Liver (tissue), 9 donors: Measurements from ENCODE around the gene AMZ1. TPM values are rescaled to one million over a fixed set of nuclear protein-coding genes. Genes with fewer than 3 reads are reported as not detected.

Source experiments
- DNase-seq: peaks from one replicate; pipeline ENCODE4 v3.0.0-alpha.2; 2017; ENCODE audit warnings: low spot score
- H3K27ac ChIP-seq, 2 donors: one replicate each; pipeline ENCODE4 v1.7.0; 2013; ENCODE audit warnings: inconsistent platforms in 2 of 2, low read length in 2 of 2, control low read depth in 1 of 2, low read depth in 1 of 2, mild to moderate bottlenecking in 1 of 2
- H3K27me3 ChIP-seq, 4 donors: one replicate each; pipeline versions ENCODE4 v1.6.1 to v1.7.0; 2013; ENCODE audit warnings: low read length in 3 of 4, inconsistent platforms in 1 of 4, mild to moderate bottlenecking in 1 of 4, moderate library complexity in 1 of 4; ENCODE audit not compliant: control insufficient read depth in 4 of 4, insufficient read depth in 4 of 4
- H3K36me3 ChIP-seq, 4 donors: one replicate each; pipeline versions ENCODE4 v1.6.1 to v1.7.0; 2013; ENCODE audit warnings: low read length in 3 of 4, mild to moderate bottlenecking in 3 of 4, low read depth in 1 of 4, moderate library complexity in 1 of 4; ENCODE audit not compliant: control insufficient read depth in 4 of 4, insufficient read depth in 3 of 4
- H3K4me1 ChIP-seq, 4 donors: one replicate each; pipeline versions ENCODE4 v1.6.1 to v1.7.0; 2013; ENCODE audit warnings: low read length in 3 of 4, mild to moderate bottlenecking in 3 of 4, moderate library complexity in 1 of 4; ENCODE audit not compliant: control insufficient read depth in 4 of 4, insufficient read depth in 4 of 4
- H3K4me3 ChIP-seq, 3 donors: one replicate each; pipeline versions ENCODE4 v1.6.1 to v1.7.0; 2013; ENCODE audit warnings: low read length in 3 of 3, control low read depth in 1 of 3, low read depth in 1 of 3, mild to moderate bottlenecking in 1 of 3
- H3K9ac ChIP-seq, 2 donors: one replicate each; pipeline ENCODE4 v1.7.0; 2013; ENCODE audit warnings: low read length in 2 of 2, mild to moderate bottlenecking in 2 of 2, moderate library complexity in 2 of 2, control low read depth in 1 of 2, low read depth in 1 of 2
- H3K9me3 ChIP-seq, 4 donors: one replicate each; pipeline versions ENCODE4 v1.6.1 to v1.7.0; 2013; ENCODE audit warnings: low read length in 3 of 4; ENCODE audit not compliant: control insufficient read depth in 4 of 4
- ATF3 ChIP-seq: IDR thresholded peaks from 2 replicates; pipeline ENCODE4 v1.6.1; 2016; ENCODE audit warnings: antibody characterized with exemption
- CTCF ChIP-seq: fragments of 150-350 bp; IDR thresholded peaks from 2 replicates; pipeline ENCODE4 v1.5.1; 2017; ENCODE audit warnings: improper control_type of control experiment, low read depth, low read length; ENCODE audit not compliant: missing input control
- EGR1 ChIP-seq, 2 donors: IDR thresholded peaks; 2 replicates each; pipeline ENCODE4 v1.6.1; 2016 to 2018; ENCODE audit warnings: antibody characterized with exemption in 2 of 2, low read depth in 2 of 2
- FOXA1 ChIP-seq: IDR thresholded peaks from 2 replicates; pipeline ENCODE4 v1.6.1; 2016; ENCODE audit warnings: antibody characterized with exemption
- FOXA2 ChIP-seq: IDR thresholded peaks from 2 replicates; pipeline ENCODE4 v1.6.1; 2016; ENCODE audit warnings: antibody characterized with exemption
- GABPA ChIP-seq, 2 donors: IDR thresholded peaks in 1 of 2; conservative IDR thresholded peaks in 1 of 2; 2 replicates each; pipeline ENCODE4 v1.6.1; 2016; ENCODE audit warnings: antibody characterized with exemption in 2 of 2, mild to moderate bottlenecking in 1 of 2, moderate library complexity in 1 of 2
- HNF4A ChIP-seq, 2 donors: conservative IDR thresholded peaks; 2 replicates each; pipeline ENCODE4 v1.6.1; 2016; ENCODE audit warnings: antibody characterized with exemption in 2 of 2, mild to moderate bottlenecking in 2 of 2
- HNF4G ChIP-seq: IDR thresholded peaks from 2 replicates; pipeline ENCODE4 v1.6.1; 2016; ENCODE audit warnings: antibody characterized with exemption
- JUND ChIP-seq, 2 donors: IDR thresholded peaks; 2 replicates each; pipeline ENCODE4 v1.6.1; 2016; ENCODE audit warnings: antibody characterized with exemption in 2 of 2
- MAX ChIP-seq: IDR thresholded peaks from 2 replicates; pipeline ENCODE4 v1.6.1; 2016; ENCODE audit warnings: antibody characterized with exemption
- NR2F2 ChIP-seq: IDR thresholded peaks from 2 replicates; pipeline ENCODE4 v1.6.1; 2016; ENCODE audit warnings: antibody characterized with exemption
- RAD21 ChIP-seq, 2 donors: IDR thresholded peaks; 2 replicates each; pipeline ENCODE4 v1.6.1; 2016; ENCODE audit warnings: antibody characterized with exemption in 2 of 2, mild to moderate bottlenecking in 2 of 2
- REST ChIP-seq: IDR thresholded peaks from 2 replicates; pipeline ENCODE4 v1.6.1; 2016; ENCODE audit warnings: antibody characterized with exemption, mild to moderate bottlenecking
- RXRA ChIP-seq, 2 donors: IDR thresholded peaks; 2 replicates each; pipeline ENCODE4 v1.6.1; 2017 to 2018; ENCODE audit warnings: antibody characterized with exemption in 2 of 2, mild to moderate bottlenecking in 1 of 2
- SP1 ChIP-seq: IDR thresholded peaks from 2 replicates; pipeline ENCODE4 v1.6.1; 2018; ENCODE audit warnings: antibody characterized with exemption, mild to moderate bottlenecking
- ZBTB33 ChIP-seq: IDR thresholded peaks from 2 replicates; pipeline ENCODE4 v1.6.1; 2016; ENCODE audit warnings: antibody characterized with exemption
- WGBS: extraction: QIAGEN DNeasy Blood & Tissue Kit; methylation state at CpG from one replicate; pipeline ENCODE4 v1.1.7; 2013; 5-methylcytosine and 5-hydroxymethylcytosine counted together
- polyA plus RNA-seq, 2 donors: library from polyadenylated mRNA; stranded (reverse) in 1 of 2; unstranded in 1 of 2; fragments of 200-250 nt in 1 of 2; fragments of >200 nt in 1 of 2; fragmentation: Nextera tagmentation in 1 of 2; extraction: Ambion mirVana in 1 of 2; gene quantifications; one replicate each; pipeline versions ENCODE4 v1.2.1 to v1.2.3, GENCODE V29; 2013 to 2015
- total RNA-seq, 2 donors: library from RNA; depleted of rRNA; stranded (reverse); fragments of >200 nt; gene quantifications; one replicate each; pipeline ENCODE4 v1.2.3, GENCODE V29; 2014
- donor health status: healthy.
- donor health status: healthy.
- donor health status: healthy.
- donor health status: healthy.
- donor health status: healthy.

AMZ1 gene
- total and polyA plus RNA-seq, 4 donors = 0.10 to 1.3 (median 1.1) TPM; not detected in 1

- H3K9ac ChIP-seq = no peak overlapping the region
- H3K4me1 ChIP-seq = no peaks in the 10 kb centered on the region
- H3K27me3 ChIP-seq = no peaks in the 10 kb centered on the region
- no peak overlapping the region for H3K27ac ChIP-seq
- peaks cover 0 to 6% (median 0%) of the 10 kb centered on the region in 4 donors for H3K36me3 ChIP-seq
- H3K9me3 ChIP-seq = no peaks in the 10 kb centered on the region
- no peak overlapping the region for H3K4me3 ChIP-seq
- WGBS = 97% methylated on average over 19 of the region's 19 CpGs
- DNase-seq = no peak
- TF ChIP-seq HNF4G (no peak), EGR1 (IDR thresholded peaks at IDR 0.05; ENCODE audit: low read depth in 2 of 2) (no peak), MAX (no peak), RAD21 (IDR thresholded peaks at IDR 0.05) (no peak), FOXA2 (no peak), JUND (IDR thresholded peaks at IDR 0.05) (no peak), SP1 (no peak), HNF4A (conservative IDR thresholded peaks at IDR 0.05) (no peak)
Measured at GRCh38 chr7:2721842-2722241, 33.8 kb downstream of the AMZ1 start.

GRCh38 chr7:2722591-2722990, 34.6 kb downstream of the AMZ1 start:
- DNase-seq = no peak
- H3K27me3 ChIP-seq = no peaks in the 10 kb centered on the region
- H3K27ac ChIP-seq = no peak overlapping the region
- 96% methylated on average over 4 of the region's 4 CpGs for WGBS
- H3K4me3 ChIP-seq = no peak overlapping the region
- H3K9me3 ChIP-seq = no peaks in the 10 kb centered on the region
- TF ChIP-seq RAD21 (IDR thresholded peaks at IDR 0.05) (no peak), CTCF (no peak), EGR1 (IDR thresholded peaks at IDR 0.05; ENCODE audit: low read depth in 2 of 2) (no peak), GABPA (IDR thresholded peaks at IDR 0.05 in 1 of 2, conservative IDR thresholded peaks at IDR 0.05 in 1 of 2) (no peak), FOXA1 (no peak), ATF3 (no peak), SP1 (no peak), NR2F2 (no peak)
- H3K9ac ChIP-seq = no peak overlapping the region
- H3K36me3 ChIP-seq = peaks cover 0 to 6% (median 0%) of the 10 kb centered on the region in 4 donors
- H3K4me1 ChIP-seq = no peaks in the 10 kb centered on the region

GRCh38 chr7:2723138-2723850, 35.3 kb downstream of the AMZ1 start:
- 92% methylated on average over 23 of the region's 23 CpGs for WGBS
- TF ChIP-seq FOXA2 (no peak), SP1 (no peak), HNF4G (no peak), RXRA (IDR thresholded peaks at IDR 0.05) (no peak), CTCF (no peak), ZBTB33 (no peak), GABPA (IDR thresholded peaks at IDR 0.05 in 1 of 2, conservative IDR thresholded peaks at IDR 0.05 in 1 of 2) (no peak), FOXA1 (no peak), REST (no peak), NR2F2 (no peak), EGR1 (IDR thresholded peaks at IDR 0.05; ENCODE audit: low read depth in 2 of 2) (no peak)

More at GRCh38 chr7:2723138-2723850, 35.3 kb downstream of the AMZ1 start:
- H3K9me3 ChIP-seq = no peaks in the 10 kb centered on the region
- no peaks in the 10 kb centered on the region for H3K27me3 ChIP-seq
- H3K9ac ChIP-seq = no peak overlapping the region
- H3K27ac ChIP-seq = no peak overlapping the region
- peaks cover 0 to 6% (median 0%) of the 10 kb centered on the region in 4 donors for H3K36me3 ChIP-seq
- no peaks in the 10 kb centered on the region for H3K4me1 ChIP-seq
- H3K4me3 ChIP-seq = no peak overlapping the region
- no peak for DNase-seq
